NB4 (cell line): Measurements from ENCODE around the gene MTCH1.

ENCODE experiments used
- MYC ChIP-seq: IDR thresholded peaks from 2 replicates; pipeline ENCODE4 v1.6.1; 2011; ENCODE audit warnings: low read depth, low read length
- POLR2A ChIP-seq: IDR thresholded peaks from 2 replicates; pipeline ENCODE4 v1.6.1; 2011; ENCODE audit warnings: mild to moderate bottlenecking; ENCODE audit not compliant: insufficient read length; ENCODE audit errors: extremely low read depth
- TF ChIP-seq, protein P1 (sequence below): IDR thresholded peaks from one replicate; pipeline ENCODE4 v1.5.1; 2012; ENCODE audit warnings: low read depth, low read length

DNA sequence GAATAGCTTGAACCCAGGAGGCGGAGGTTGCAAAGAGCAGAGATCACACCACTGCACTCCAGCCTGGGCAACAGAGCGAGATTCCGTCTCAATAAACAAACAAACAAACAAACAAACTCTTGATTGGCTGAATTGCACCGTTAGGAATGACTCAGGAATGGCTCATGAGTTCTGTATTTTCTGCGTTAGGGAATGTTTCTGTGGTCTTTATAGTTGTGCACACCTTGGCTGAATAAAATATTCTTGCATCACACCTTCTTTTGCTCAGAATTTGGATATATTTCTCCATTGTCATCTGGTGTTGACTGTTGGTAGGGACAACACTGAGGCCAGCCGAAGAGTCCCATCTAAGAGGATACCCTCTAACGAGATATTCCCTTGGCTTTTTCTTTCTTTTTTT lies 51.1 kb downstream of the MTCH1 start:
- TF ChIP-seq, protein P1, sequence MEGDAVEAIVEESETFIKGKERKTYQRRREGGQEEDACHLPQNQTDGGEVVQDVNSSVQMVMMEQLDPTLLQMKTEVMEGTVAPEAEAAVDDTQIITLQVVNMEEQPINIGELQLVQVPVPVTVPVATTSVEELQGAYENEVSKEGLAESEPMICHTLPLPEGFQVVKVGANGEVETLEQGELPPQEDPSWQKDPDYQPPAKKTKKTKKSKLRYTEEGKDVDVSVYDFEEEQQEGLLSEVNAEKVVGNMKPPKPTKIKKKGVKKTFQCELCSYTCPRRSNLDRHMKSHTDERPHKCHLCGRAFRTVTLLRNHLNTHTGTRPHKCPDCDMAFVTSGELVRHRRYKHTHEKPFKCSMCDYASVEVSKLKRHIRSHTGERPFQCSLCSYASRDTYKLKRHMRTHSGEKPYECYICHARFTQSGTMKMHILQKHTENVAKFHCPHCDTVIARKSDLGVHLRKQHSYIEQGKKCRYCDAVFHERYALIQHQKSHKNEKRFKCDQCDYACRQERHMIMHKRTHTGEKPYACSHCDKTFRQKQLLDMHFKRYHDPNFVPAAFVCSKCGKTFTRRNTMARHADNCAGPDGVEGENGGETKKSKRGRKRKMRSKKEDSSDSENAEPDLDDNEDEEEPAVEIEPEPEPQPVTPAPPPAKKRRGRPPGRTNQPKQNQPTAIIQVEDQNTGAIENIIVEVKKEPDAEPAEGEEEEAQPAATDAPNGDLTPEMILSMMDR, result no peak
- TF ChIP-seq POLR2A (no peak), MYC (no peak)
